Psoas muscle (tissue), 8 donors: ENCODE results near the gene MYLIP. TPM values are rescaled to one million over a fixed set of nuclear protein-coding genes. Genes with fewer than 3 reads are reported as not detected.
A peak's percentile ranks its signal among the peaks of the same experiment; 100 is the strongest.

ENCODE experiments used
- ATAC-seq, 4 donors: fragments of 200-7000 bp; cut with Tn5 transposase; one replicate each; pipeline ENCODE4 v1.9.1; 2020; ENCODE audit warnings: moderate library complexity in 3 of 4, mild to moderate bottlenecking in 2 of 4
- DNase-seq, 2 donors: peaks; one replicate each; pipeline ENCODE4 v3.0.0-alpha.2; 2020
- H3K27ac ChIP-seq: fragments of 200-600 bp; one replicate; pipeline ENCODE4 v1.8.0; 2022
- H3K27me3 ChIP-seq, 3 donors: fragments of 200-600 bp in 1 of 3; one replicate each; pipeline versions ENCODE4 v1.6.1 to v1.8.0; 2013 to 2022; ENCODE audit warnings: low read length in 2 of 3, mild to moderate bottlenecking in 2 of 3, moderate library complexity in 1 of 3; ENCODE audit not compliant: insufficient read depth in 3 of 3
- H3K36me3 ChIP-seq, 2 donors: fragments of 200-600 bp in 1 of 2; one replicate each; pipeline versions ENCODE4 v1.6.1 to v1.8.0; 2013 to 2022; ENCODE audit warnings: low read depth in 1 of 2, mild to moderate bottlenecking in 1 of 2, moderate library complexity in 1 of 2; ENCODE audit not compliant: insufficient read depth in 1 of 2
- H3K4me1 ChIP-seq: fragments of 200-600 bp; one replicate; pipeline ENCODE4 v1.8.0; 2022
- H3K4me3 ChIP-seq: fragments of 200-600 bp; one replicate; pipeline ENCODE4 v1.8.0; 2022; ENCODE audit warnings: mild to moderate bottlenecking
- H3K9me3 ChIP-seq: fragments of 200-600 bp; one replicate; pipeline ENCODE4 v1.8.0; 2022
- CTCF ChIP-seq: fragments of 200-600 bp; IDR thresholded peaks from one replicate; pipeline ENCODE4 v1.8.0; 2022; ENCODE audit warnings: antibody characterized with exemption
- whole genome bisulfite sequencing, 3 donors: extraction: QIAGEN DNeasy Blood & Tissue Kit; methylation state at CpG; one replicate each; pipeline versions ENCODE4 v1.1.6 to v1.1.7; 2013; 5-methylcytosine and 5-hydroxymethylcytosine counted together
- intact Hi-C, 2 donors: fragments of 100-400 bp; cut with DNase I; formaldehyde crosslinking; loops; one replicate each; pipeline versions ENCODE4 v1.11.0 to v1.14.2; 2022
- polyA plus RNA-seq, 3 donors: library from polyadenylated mRNA; stranded (reverse); fragments of 200-250 nt; gene quantifications; one replicate each; pipeline ENCODE4 v1.2.3, GENCODE V29; 2013
- total RNA-seq, 4 donors: library from RNA; stranded (reverse); fragmentation: NEBNext Ultra II Directional in 2 of 4; extraction: Animal tissue kit (Norgen Biotek cat#: 25700) in 2 of 4; gene quantifications; one replicate each; pipeline versions ENCODE4 v1.2.1 to v1.2.4, GENCODE V29; 2021 to 2023
- donor health status: healthy with polysubstance abuse.
- donor health status: DM: no; HTN: no; CAD: no; lungs with moderate emphysema.
- donor health status: Bipolar disorder and iron deficiency.
- donor health status: healthy.
- donor health status: DM: yes; HTN: yes; CAD: no.
- donor health status: DM: no; HTN: no; CAD: no.
- donor health status: DM: no; HTN: no; CAD: no.
- donor health status: DM: yes; HTN: yes; CAD: no.

MYLIP gene
- total and polyA plus RNA-seq, 7 donors: 3.9 to 23.4 (median 15.4) TPM

- Histone ChIP-seq H3K27me3 (no peaks in the 10 kb centered on the region), H3K36me3 (no peaks in the 10 kb centered on the region), H3K4me3 (no peak overlapping the region), H3K27ac (peak overlapping the region; percentile 82), H3K9me3 (no peaks in the 10 kb centered on the region), H3K4me1 (peaks cover 59% of the 10 kb centered on the region)
- ATAC-seq: peak; percentile 42 to 64 (median 54)
- DNase-seq: no peak
- intact Hi-C loops: no loop called here
- TF ChIP-seq CTCF: no peak
- 28 to 39% (median 33%) methylated on average over 5 of the region's 5 CpGs for WGBS, 3 donors
Observed at GRCh38 chr6:16108921-16109658, 19.8 kb upstream of the MYLIP start.

- Histone ChIP-seq H3K4me1 (peaks cover 52% of the 10 kb centered on the region), H3K36me3 (no peaks in the 10 kb centered on the region), H3K27ac (peak overlapping the region; percentile 82), H3K27me3 (no peaks in the 10 kb centered on the region), H3K4me3 (no peak overlapping the region), H3K9me3 (no peaks in the 10 kb centered on the region)
- no peak for TF ChIP-seq CTCF
- ATAC-seq: peak; percentile 71 to 91 (median 82)
- 22 to 27% (median 23%) methylated on average over 4 of the region's 4 CpGs for whole genome bisulfite sequencing, 3 donors
- intact Hi-C loops: loop anchor here in 1 of 2 donors (10.0 kb wide), 1 partner anchor 225 kb away; no protein-coding TSS in a partner anchor
- DNase-seq: peak in 1 of 2 donors; percentile 79
Observed at GRCh38 chr6:16109659-16110305, 19.1 kb upstream of the MYLIP start.

- ATAC-seq: no peak
- no peaks in the 10 kb centered on the region for H3K4me1 ChIP-seq
- no peaks in the 10 kb centered on the region for H3K36me3 ChIP-seq
- H3K27ac ChIP-seq: no peak overlapping the region
- TF ChIP-seq CTCF: no peak
- H3K4me3 ChIP-seq: no peak overlapping the region
- no peak for DNase-seq
- H3K27me3 ChIP-seq: no peaks in the 10 kb centered on the region
- no peaks in the 10 kb centered on the region for H3K9me3 ChIP-seq
- intact Hi-C loops: loop anchor here in 1 of 2 donors (10.0 kb wide), 1 partner anchor 234 kb away; no protein-coding TSS in a partner anchor
- 85 to 93% (median 93%) methylated on average over 4 of the region's 4 CpGs for WGBS, 3 donors
Observed at GRCh38 chr6:16118825-16119224, 10.1 kb upstream of the MYLIP start.

- TF ChIP-seq CTCF: no peak
- intact Hi-C loops: loop anchor here in 1 of 2 donors (10.0 kb wide), 1 partner anchor 327 kb away; no protein-coding TSS in a partner anchor
- Histone ChIP-seq H3K9me3 (no peaks in the 10 kb centered on the region), H3K4me3 (no peak overlapping the region), H3K27me3 (no peaks in the 10 kb centered on the region), H3K27ac (no peak overlapping the region), H3K4me1 (peaks cover 15% of the 10 kb centered on the region), H3K36me3 (no peaks in the 10 kb centered on the region)
- WGBS, 3 donors: 91 to 96% (median 91%) methylated on average over 3 of the region's 3 CpGs
- no peak for DNase-seq
- no peak for ATAC-seq
Observed at GRCh38 chr6:16121339-16121738, 7.5 kb upstream of the MYLIP start.
